Endothelial cell of umbilical vein (primary cell): ENCODE results near the gene MSL2. TPM values are rescaled to one million over a fixed set of nuclear protein-coding genes. Genes with fewer than 3 reads are reported as not detected.
"Not testable (repeated sequence)": the region's sequence is repeated elsewhere in the genome, so short reads cannot be mapped to it uniquely, and the experiment has no call there.

Experiments
- BruUV-seq: library from RNA; stranded (reverse); fragments of 400-500 nt; replicated peaks from 2 replicates; lab custom pipeline; 2021; lab: Mats Ljungman, UMichigan
- CTCF ChIA-PET: fragments of 300-600, 350-600 bp; sonication (Branson Sonifier 250); formaldehyde crosslinking; loops from one replicate; lab custom pipeline; 2021; ENCODE audit warnings: antibody characterized with exemption, inconsistent platforms; lab: Charles Lee
- POLR2A ChIA-PET: fragments of 300-600, 350-600 bp; sonication (Branson Sonifier 250); formaldehyde crosslinking; loops from one replicate; lab custom pipeline; 2021; ENCODE audit warnings: antibody characterized with exemption, inconsistent platforms; lab: Charles Lee
- DNase-seq: peaks from one replicate; pipeline ENCODE4 v3.0.0-alpha.2; 2011; ENCODE audit warnings: low read depth, low spot score
- FAIRE-seq: peaks from 2 replicates; lab custom pipeline; 2011; peaks lifted over from hg19 to GRCh38; lab: Jason Lieb, UNC
- H2AFZ ChIP-seq: 2 replicates; pipeline ENCODE4 v1.6.0; 2012; ENCODE audit warnings: low read depth, low read length, control low read depth, inconsistent platforms
- H3K27ac ChIP-seq: 2 replicates; pipeline ENCODE4 v1.5.1; 2011; ENCODE audit warnings: low read depth, mild to moderate bottlenecking, control low read depth, low read length, moderate library complexity; ENCODE audit not compliant: insufficient read depth
- H3K27me3 ChIP-seq, 2 experiments: 2 replicates each; pipeline versions ENCODE4 v1.6.0 to v1.6.1; 2011; ENCODE audit warnings: low read length in 2 of 2, mixed read lengths in 1 of 2; ENCODE audit not compliant: control insufficient read depth in 2 of 2, insufficient read depth in 2 of 2
- H3K36me3 ChIP-seq, 2 experiments: 2 replicates in 1 of 2; 3 replicates in 1 of 2; pipeline ENCODE4 v1.5.1; 2011; ENCODE audit warnings: low read length in 2 of 2, mild to moderate bottlenecking in 1 of 2, moderate library complexity in 1 of 2; ENCODE audit not compliant: control insufficient read depth in 2 of 2, insufficient read depth in 2 of 2; ENCODE audit errors: extremely low read depth in 1 of 2
- H3K4me1 ChIP-seq: 3 replicates; pipeline ENCODE4 v1.5.1; 2011; ENCODE audit warnings: mild to moderate bottlenecking, low read length; ENCODE audit not compliant: control insufficient read depth, insufficient read depth; ENCODE audit errors: extremely low read depth
- H3K4me2 ChIP-seq: 2 replicates; pipeline ENCODE4 v1.6.1; 2011; ENCODE audit warnings: low read length, control low read depth, mixed read lengths; ENCODE audit not compliant: insufficient read depth
- H3K4me3 ChIP-seq, 3 experiments: fragments of 200-600 bp in 1 of 3; sonication (generic), shearing (Covaris generic) in 1 of 3; replicated peaks in 1 of 3; 2 replicates each; pipeline ENCODE4 v1.5.1; 2011 to 2016; ENCODE audit warnings: control low read depth in 3 of 3, low read length in 3 of 3, mild to moderate bottlenecking in 2 of 3, inconsistent platforms in 1 of 3, low read depth in 1 of 3, moderate library complexity in 1 of 3; ENCODE audit not compliant: insufficient read depth in 1 of 3
- H3K79me2 ChIP-seq: 2 replicates; pipeline ENCODE4 v1.6.0; 2012; ENCODE audit warnings: low read length, inconsistent platforms; ENCODE audit not compliant: control insufficient read depth, insufficient read depth
- H3K9ac ChIP-seq: replicated peaks from 2 replicates; pipeline ENCODE3; 2011; ENCODE audit warnings: low read length, control low read depth; ENCODE audit not compliant: insufficient read depth; ENCODE audit errors: extremely low read depth
- H3K9me1 ChIP-seq: replicated peaks from 3 replicates; pipeline ENCODE4 v1.6.0; 2011; ENCODE audit warnings: mild to moderate bottlenecking, low read length; ENCODE audit not compliant: control insufficient read depth, insufficient read depth; ENCODE audit errors: extremely low read depth
- H3K9me3 ChIP-seq: replicated peaks from 2 replicates; pipeline ENCODE4 v1.5.1; 2012; ENCODE audit warnings: low read length, inconsistent platforms; ENCODE audit not compliant: control insufficient read depth, insufficient read depth
- H4K20me1 ChIP-seq: replicated peaks from 2 replicates; pipeline ENCODE3; 2011; ENCODE audit warnings: mild to moderate bottlenecking, low read length; ENCODE audit not compliant: control insufficient read depth, insufficient read depth; ENCODE audit errors: extremely low read depth
- EZH2 ChIP-seq: IDR thresholded peaks from 2 replicates; pipeline ENCODE4 v1.6.1; 2012; ENCODE audit warnings: borderline replicate concordance, low read depth, mild to moderate bottlenecking, moderate library complexity, low read length, inconsistent platforms; ENCODE audit not compliant: severe bottlenecking
- FOS ChIP-seq: IDR thresholded peaks from 2 replicates; pipeline ENCODE4 v1.6.1; 2011; ENCODE audit warnings: mild to moderate bottlenecking, low read length, moderate library complexity, borderline replicate concordance; ENCODE audit not compliant: insufficient read depth
- GATA2 ChIP-seq: IDR thresholded peaks from 2 replicates; pipeline ENCODE4 v1.7.0; 2011; ENCODE audit warnings: low read depth, mild to moderate bottlenecking, moderate library complexity, mixed read lengths, low read length; ENCODE audit not compliant: insufficient read length, insufficient read depth
- JUN ChIP-seq: IDR thresholded peaks from 2 replicates; pipeline ENCODE4 v1.6.1; 2011; ENCODE audit warnings: borderline replicate concordance, low read depth; ENCODE audit not compliant: insufficient read length, insufficient read depth
- MYC ChIP-seq: IDR thresholded peaks from one replicate; pipeline ENCODE4 v1.6.1; 2011; ENCODE audit warnings: mild to moderate bottlenecking, low read depth, low read length
- POLR2A ChIP-seq: IDR thresholded peaks from 2 replicates; pipeline ENCODE4 v1.6.1; 2012; ENCODE audit warnings: low read depth, mild to moderate bottlenecking, control low read depth, low read length
- POLR2AphosphoS5 ChIP-seq: IDR thresholded peaks from 2 replicates; pipeline ENCODE4 v1.6.1; 2012; ENCODE audit warnings: low read depth, mild to moderate bottlenecking, control low read depth, low read length, moderate library complexity; ENCODE audit not compliant: insufficient read depth
- dilution Hi-C: fragments of 300-500 bp; cut with MboI; formaldehyde crosslinking; loops from one replicate; pipeline ENCODE4 v1.15.0; 2019; ENCODE audit warnings: low sequenced_read_pairs; ENCODE audit not compliant: extremely low pct_ligation_motif_present
- intact Hi-C: fragments of 100-400 bp; cut with micrococcal nuclease; formaldehyde crosslinking; loops from one replicate; pipeline ENCODE4 v1.10.0; 2022
- polyA plus RNA-seq, 4 experiments: library from polyadenylated mRNA; depleted of rRNA in 3 of 4; stranded (reverse) in 3 of 4; unstranded in 1 of 4; fragments of >200 nt; gene quantifications; 2 replicates each; pipeline versions ENCODE4 v1.2.1 to v1.2.3, GENCODE V29; 2011 to 2012; ENCODE audit warnings: missing spikeins in 1 of 4
- total RNA-seq: library from RNA; stranded (reverse); gene quantifications from 2 replicates; pipeline ENCODE4 v1.2.3, GENCODE V29; 2021
- TF ChIP-seq, protein P1 (sequence below), 2 donors: IDR thresholded peaks; 1 replicate in 1 of 2; 2 replicates in 1 of 2; pipeline ENCODE4 v1.5.1; 2011; ENCODE audit warnings: low read length in 2 of 2, mild to moderate bottlenecking in 2 of 2, moderate library complexity in 2 of 2, control low read depth in 1 of 2, inconsistent platforms in 1 of 2, low read depth in 1 of 2; ENCODE audit not compliant: insufficient read depth in 1 of 2; ENCODE audit errors: extremely low read depth in 1 of 2
- TF ChIP-seq, protein P2 (sequence below): IDR thresholded peaks from 2 replicates; pipeline ENCODE4 v1.6.1; 2011; ENCODE audit not compliant: insufficient read depth, insufficient read length

MSL2 gene
- total and polyA plus RNA-seq, 2 donors (not counting 3 experiments of a cell fraction or from before 2014, with no cell fraction given) = 6.7 to 21.9 TPM

DNA sequence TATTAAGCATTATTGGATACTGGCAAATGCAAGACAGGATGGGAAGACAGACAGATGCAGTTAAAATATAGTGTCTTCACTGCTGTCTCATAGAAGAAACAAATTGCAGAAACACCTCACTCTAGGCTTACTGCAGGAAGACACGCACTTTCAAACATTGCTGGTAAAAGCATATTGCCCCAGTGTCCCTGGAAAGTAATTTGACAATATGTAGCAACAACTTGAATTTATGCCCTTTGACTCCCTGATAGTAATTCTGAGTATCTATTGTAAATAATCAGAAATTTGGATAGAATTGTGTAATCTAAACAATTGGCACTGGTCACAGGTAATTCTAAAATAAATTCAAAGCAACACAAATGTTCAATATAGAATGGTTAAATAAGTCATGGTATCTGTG lies 62.0 kb downstream of the MSL2 start:
- BruUV-seq = no TSS peak
- no peaks in the 10 kb centered on the region for H3K79me2 ChIP-seq
- H3K9ac ChIP-seq = no peak overlapping the region
- H3K4me1 ChIP-seq = no peaks in the 10 kb centered on the region
- H2AFZ ChIP-seq = no peak overlapping the region
- H3K4me2 ChIP-seq = no peak overlapping the region
- H3K36me3 ChIP-seq = no peaks in the 10 kb centered on the region
- ChIA-PET POLR2A (no interaction called here), CTCF (interaction anchor here (1.0 to 1.2 kb wide), 3 partner anchors 24 to 55 kb away, joined by 3 to 4 read pairs (median 4); no protein-coding TSS in a partner anchor)
- FAIRE-seq = no peak
- TF ChIP-seq, protein P1, sequence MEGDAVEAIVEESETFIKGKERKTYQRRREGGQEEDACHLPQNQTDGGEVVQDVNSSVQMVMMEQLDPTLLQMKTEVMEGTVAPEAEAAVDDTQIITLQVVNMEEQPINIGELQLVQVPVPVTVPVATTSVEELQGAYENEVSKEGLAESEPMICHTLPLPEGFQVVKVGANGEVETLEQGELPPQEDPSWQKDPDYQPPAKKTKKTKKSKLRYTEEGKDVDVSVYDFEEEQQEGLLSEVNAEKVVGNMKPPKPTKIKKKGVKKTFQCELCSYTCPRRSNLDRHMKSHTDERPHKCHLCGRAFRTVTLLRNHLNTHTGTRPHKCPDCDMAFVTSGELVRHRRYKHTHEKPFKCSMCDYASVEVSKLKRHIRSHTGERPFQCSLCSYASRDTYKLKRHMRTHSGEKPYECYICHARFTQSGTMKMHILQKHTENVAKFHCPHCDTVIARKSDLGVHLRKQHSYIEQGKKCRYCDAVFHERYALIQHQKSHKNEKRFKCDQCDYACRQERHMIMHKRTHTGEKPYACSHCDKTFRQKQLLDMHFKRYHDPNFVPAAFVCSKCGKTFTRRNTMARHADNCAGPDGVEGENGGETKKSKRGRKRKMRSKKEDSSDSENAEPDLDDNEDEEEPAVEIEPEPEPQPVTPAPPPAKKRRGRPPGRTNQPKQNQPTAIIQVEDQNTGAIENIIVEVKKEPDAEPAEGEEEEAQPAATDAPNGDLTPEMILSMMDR (IDR thresholded peaks at IDR 0.05; ENCODE audit: extremely low read depth in 1 of 2, insufficient read depth in 1 of 2, low read depth in 1 of 2, low read length in 2 of 2) = no peak
- TF ChIP-seq, protein P2, sequence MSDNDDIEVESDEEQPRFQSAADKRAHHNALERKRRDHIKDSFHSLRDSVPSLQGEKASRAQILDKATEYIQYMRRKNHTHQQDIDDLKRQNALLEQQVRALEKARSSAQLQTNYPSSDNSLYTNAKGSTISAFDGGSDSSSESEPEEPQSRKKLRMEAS = no peak
- no peak for TF ChIP-seq MYC
- no peak for TF ChIP-seq JUN
- no peak for TF ChIP-seq GATA2
- TF ChIP-seq POLR2A = no peak
- TF ChIP-seq POLR2AphosphoS5 = no peak
- TF ChIP-seq EZH2 = no peak
- no peak for TF ChIP-seq FOS
- H3K9me3 ChIP-seq = no peaks in the 10 kb centered on the region
- H4K20me1 ChIP-seq = no peaks in the 10 kb centered on the region
- H3K27me3 ChIP-seq = no peaks in the 10 kb centered on the region
- H3K9me1 ChIP-seq = no peaks in the 10 kb centered on the region
- H3K4me3 ChIP-seq = no peak overlapping the region
- intact Hi-C loops (no loop called here), dilution Hi-C loops (no loop called here)
- no peak for DNase-seq
- H3K27ac ChIP-seq = no peak overlapping the region

DNA sequence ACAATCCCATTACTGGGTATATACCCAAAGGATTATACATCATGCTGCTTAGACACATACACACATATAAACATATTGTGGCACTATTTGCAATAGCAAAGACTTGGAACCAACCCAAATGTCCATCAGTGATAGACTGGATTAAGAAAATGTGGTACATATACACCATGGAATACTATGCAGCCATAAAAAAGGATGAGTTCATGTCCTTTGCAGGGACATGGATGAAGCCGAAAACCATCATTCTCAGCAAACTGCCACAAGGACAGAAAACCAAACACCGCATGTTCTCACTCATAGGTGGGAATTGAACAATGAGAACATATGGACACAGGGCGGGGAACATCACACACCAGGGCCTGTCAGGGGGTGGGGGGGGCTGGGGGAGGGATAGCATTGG lies 64.5 kb downstream of the MSL2 start:
- H3K27ac ChIP-seq, H3K27me3 ChIP-seq, FAIRE-seq, H3K79me2 ChIP-seq, intact Hi-C loops, BruUV-seq, CTCF ChIA-PET, H3K9me1 ChIP-seq, H3K4me1 ChIP-seq, POLR2A ChIA-PET, dilution Hi-C loops, H3K9ac ChIP-seq, H3K36me3 ChIP-seq, H4K20me1 ChIP-seq, H3K9me3 ChIP-seq, H3K4me3 ChIP-seq, H2AFZ ChIP-seq, H3K4me2 ChIP-seq, DNase-seq: not testable (repeated sequence)
